GM18507 (cell line): ENCODE data around the gene BMPER.

ENCODE experiments used
- DNase-seq: peaks from one replicate; pipeline ENCODE4 v3.0.0; 2011; ENCODE audit warnings: low read depth; ENCODE audit not compliant: insufficient read length; ENCODE audit errors: extremely low spot score
- FAIRE-seq: peaks from 2 replicates; lab custom pipeline; 2011; peaks lifted over from hg19 to GRCh38; lab: Jason Lieb, UNC

The BMPER gene

DNA sequence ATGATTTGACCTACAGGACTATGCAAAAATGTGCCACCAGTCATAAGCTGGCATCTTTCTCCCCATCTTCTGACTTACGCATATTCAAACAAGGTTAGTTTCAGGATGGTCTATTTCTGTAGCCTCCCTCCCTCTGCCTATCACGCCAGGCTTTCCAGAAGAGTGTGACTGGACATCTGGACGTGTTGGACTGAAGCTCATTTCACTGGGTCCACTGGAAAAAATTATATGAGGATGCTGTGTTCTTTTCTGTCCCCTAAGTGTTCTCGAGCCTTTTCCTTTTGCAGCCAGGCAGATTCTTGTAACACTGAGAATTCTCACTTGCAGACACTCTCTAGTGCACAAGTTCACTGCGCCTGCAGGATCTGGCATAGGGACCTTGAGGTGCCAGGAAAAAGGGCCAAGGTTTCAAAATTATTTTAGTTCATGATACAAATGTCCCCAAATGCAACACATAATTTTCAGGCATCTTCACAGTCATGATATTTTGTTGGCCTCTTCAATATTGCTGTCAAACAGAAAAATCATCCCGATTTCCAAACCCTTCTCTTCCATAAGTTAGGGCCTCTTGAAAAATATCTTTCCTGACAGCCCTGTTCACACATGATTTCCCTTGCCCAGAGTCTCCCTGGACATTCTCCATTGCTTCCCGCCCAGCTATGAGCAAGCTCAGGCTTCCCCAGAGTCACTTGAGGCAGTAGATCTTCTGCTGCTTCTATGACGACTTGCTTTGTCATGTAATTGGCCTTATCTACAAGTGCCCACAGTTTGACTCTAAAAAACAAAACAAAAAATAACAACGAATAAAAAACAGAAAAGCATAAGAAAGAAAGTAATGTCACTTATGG is 170.4 kb downstream of the BMPER start:
- FAIRE-seq (no peak), DNase-seq (no peak)

DNA sequence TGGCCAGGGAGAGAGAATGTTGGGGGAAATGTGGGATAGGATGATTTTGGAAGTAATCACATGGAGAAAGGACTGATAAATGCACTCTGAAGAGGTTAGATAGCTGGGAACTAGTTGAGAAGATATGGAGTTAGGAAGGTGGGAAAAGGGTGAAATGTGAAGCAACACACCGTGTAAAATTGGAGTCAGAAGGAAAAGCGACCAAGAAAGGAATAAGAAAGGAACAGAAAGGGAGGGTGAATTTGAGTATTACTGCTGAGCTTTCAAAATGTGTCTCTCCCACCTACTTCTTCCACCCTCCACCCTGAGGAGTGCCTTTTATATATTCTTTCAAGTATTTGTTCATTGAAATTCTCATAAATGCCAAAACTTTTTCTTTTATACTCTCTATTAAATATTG is 171.8 kb downstream of the BMPER start:
- no peak for DNase-seq
- no peak for FAIRE-seq

DNA sequence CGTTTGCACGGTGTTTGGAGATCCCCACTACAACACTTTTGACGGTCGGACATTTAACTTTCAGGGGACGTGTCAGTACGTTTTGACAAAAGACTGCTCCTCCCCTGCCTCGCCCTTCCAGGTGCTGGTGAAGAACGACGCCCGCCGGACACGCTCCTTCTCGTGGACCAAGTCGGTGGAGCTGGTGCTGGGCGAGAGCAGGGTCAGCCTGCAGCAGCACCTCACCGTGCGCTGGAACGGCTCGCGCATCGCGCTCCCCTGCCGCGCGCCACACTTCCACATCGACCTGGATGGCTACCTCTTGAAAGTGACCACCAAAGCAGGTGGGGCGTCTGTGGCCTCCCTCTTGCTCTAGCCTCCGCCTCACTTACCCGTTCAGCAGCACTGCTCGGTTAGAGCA is 173.5 kb downstream of the BMPER start:
- DNase-seq: no peak
- FAIRE-seq: no peak

DNA sequence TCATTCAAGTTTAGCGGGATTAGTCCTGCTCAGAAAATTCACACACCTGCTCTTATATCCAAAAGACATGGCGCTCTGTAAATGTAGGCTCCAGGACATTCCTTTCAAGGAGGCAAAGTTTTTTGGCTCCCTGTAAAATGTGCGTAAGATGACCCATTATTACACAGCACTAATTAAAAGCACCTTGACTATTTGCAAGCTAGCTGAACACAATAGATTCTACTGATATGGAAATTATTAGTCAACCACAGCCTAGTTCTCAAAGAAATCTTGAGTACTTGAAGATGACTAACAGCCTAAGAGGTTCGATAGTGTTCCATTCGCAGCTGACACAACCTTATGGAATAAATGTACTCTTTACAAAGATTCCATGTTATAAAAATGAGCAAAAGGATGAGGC is 175.2 kb downstream of the BMPER start:
- FAIRE-seq (no peak), DNase-seq (no peak)

DNA sequence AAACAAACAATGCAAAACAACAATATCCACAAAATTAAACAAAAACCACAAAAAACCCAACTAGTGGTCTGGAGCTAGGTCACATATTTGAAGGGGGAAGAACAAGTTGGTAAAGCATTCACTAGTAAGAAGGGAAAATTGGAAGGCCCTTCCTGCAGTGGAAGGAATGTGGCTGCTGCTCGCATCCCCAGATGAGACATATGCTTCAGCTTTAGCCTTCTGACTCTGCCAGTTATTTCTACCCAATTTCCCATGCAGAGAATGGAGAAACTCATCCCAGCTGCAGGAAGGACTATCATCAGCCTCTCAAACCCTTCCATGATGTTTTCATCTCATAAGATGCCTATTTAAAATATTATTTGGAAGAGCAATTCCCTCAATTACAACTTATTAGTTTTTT is 176.6 kb downstream of the BMPER start:
- FAIRE-seq: no peak

DNA sequence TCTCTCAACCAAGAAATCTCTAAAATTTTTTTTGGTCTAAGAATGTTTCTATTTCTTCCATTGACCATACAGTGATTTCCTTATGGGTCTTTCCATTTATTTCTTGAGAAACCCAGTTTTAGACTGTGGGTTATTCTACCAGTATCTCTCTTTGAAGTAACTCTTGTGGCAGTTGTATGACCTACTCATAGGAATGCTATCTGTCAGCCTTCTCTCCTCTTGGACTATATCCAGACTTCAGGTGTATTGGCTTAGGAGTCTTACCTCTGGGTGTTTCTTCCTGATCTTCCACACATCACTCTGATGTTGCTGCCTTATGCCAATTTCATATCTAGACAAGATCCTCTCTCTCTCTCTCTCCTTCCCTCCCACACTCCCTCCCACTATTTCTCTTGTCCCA is 178.1 kb downstream of the BMPER start:
- FAIRE-seq (no peak), DNase-seq (no peak)

More for the DNA sequence above, 176.6 kb downstream of the BMPER start:
- DNase-seq: no peak

DNA sequence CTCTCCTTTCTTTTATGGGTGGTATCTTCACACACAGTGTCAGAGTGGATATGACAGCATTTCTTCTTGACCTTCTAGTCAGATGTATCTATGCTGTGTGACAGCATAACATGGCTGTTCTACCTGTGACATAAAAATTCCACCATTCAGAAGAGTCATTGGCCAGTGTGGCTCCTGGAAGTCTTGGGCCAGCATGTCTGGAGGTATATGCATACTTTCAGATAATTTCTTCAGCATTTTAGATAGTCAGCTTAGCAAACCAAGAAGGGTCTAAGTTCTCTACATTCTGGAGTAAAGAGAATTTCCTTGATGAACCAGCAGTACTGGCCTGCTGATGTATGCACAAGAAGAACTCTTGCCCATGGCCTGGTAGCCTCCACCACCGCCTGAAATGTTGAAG is 179.3 kb downstream of the BMPER start:
- no peak for DNase-seq
- FAIRE-seq: no peak

DNA sequence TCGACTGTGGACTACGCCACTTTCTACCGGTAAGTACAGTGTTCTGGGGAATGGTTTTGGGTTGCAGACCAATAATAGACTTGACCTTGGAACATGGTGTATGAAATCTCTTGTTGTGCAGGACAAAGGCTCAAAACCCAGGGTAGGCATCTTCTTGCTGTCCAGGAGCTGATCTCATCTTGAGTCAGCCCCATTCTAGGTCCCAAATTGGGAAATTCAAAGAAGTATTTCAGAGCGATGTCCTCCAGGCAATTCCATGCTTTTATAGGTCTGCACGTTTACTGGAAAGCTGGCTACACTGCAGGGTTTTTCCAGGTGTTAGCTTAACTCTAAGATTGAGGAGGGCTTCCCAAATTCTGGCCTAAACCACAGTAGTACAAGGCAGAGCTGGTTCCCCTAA is 180.7 kb downstream of the BMPER start:
- FAIRE-seq (no peak), DNase-seq (no peak)

DNA sequence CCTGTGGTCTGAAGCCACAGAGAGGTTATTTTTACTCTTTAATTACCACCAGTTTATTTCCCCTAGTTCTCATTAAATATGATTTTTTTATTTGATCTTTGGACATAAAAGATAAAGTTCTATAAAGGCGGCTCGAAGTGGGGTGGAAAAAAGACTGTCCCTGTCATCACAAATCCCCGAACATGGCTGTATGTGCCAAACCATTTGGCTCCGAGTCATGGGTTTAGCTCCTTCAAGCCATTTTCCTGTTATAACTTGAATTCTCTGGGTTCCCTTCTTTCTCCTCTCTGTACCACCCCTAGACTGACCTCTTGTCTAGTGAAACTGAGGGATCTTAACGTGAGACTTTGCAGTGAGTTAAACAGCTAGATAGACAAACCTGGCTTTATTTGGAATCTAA is 181.6 kb downstream of the BMPER start:
- DNase-seq (no peak), FAIRE-seq (no peak)

DNA sequence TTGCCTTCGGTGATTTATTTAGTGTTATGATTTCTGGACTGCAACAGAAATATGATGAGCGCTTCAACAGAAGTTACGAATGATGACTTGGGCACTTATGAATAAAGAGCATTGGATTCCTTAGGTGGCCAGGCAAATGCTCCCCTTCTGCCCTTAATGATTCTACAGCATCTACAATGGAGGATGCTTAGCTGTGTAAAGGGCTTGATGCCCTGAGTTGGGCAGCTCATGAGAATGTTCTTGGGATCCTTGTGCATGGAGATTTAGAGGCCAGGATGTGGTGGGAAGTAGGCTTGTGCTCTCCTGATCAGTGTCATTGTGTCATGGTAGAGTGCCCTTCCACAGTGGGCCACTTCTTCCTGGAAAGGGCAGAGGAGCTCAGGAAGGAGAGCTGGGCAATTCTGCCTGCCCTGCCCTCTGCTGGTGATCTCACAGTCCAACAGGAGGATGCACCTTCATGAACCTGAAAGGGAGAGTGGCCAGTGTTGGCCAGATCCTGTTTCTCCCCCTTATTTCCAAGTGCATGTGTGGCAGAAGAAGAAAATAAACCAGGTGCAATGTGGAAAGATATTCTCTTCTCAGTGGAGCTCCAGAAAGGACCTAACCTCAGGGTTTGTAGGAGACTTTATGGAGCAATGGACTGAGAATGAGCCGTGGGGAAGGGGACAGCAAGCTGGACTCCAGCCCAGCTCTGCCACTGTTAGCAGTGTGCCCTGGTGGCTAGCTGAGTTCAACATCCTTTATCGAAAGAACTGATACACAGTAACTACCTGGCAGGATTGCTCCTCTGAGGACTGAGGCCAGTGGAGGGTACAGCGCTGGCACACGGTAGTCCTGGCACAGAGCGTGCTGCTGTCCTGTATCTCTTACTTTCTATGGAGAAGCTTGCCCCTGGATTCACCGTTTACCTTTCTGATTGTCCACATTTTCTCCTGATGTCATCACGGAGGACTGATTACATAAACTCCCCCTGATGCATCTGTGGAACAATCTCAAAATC is 182.9 kb downstream of the BMPER start:
- FAIRE-seq (no peak), DNase-seq (no peak)

DNA sequence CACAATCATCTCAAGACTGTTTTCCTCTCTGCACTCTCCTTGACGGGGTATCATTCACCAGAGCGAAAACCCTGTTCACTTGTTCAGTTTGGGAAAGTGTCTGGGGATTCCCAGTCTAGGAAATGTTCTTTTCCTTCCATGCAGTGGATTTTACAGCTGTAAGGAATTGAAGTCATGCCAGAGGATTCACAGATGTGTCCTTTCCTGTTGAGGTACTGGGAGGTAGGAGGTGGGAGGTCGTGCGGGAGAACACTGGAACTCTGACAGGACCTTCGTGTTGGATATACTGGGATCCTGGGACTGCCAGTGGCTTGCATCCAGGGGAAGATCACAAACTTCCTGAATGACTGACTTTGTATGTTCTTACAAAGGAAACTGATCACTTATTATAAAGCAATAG is 185.5 kb downstream of the BMPER start:
- DNase-seq (no peak), FAIRE-seq (no peak)

DNA sequence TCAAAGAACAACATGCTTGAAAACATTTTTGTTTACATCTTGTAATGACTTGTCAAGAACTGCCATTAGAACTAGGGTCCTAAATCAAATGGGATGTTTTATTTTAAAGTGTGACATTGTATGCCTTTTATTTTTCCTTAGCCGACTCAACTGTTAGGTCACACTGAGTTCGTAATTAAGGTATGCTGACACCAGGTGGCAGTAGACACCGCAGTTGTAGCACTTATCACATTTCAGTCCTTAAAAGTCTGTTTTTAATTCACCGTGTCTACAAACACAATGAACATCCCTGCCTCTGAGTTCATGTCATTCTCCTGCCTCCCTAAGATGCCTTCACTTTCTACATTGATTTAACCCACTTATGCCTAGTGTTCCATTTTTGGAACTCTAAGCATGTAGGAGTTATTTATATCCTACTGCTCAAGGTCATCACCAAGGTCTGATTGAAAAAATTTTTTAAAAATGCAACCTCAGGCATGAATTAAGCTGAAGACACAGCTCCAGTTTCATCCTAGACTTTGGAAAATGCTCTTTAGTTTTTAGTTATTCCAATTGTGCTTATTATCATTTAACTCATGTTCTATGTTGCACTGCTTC is 186.1 kb downstream of the BMPER start:
- DNase-seq: no peak
- peak; percentile 44 for FAIRE-seq

DNA sequence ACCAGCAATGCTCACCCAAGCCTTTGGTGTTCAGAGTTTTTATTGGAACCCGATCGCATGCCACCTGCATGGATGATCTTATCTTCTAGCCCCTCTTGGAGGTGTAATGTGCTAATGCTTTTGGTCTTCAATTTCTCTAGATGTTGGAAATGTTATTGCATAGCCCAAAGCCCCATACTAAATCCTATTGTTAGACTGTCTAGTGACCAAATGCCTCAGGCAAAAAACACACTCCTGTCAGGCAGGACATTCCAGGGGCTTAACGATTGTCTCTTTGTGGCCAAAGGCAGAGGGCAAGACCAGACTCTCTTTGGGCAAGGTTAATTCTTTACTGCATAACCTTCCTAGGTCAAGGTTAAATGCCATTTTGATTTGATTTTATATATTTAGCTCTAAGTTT is 187.9 kb downstream of the BMPER start:
- DNase-seq (no peak), FAIRE-seq (no peak)

DNA sequence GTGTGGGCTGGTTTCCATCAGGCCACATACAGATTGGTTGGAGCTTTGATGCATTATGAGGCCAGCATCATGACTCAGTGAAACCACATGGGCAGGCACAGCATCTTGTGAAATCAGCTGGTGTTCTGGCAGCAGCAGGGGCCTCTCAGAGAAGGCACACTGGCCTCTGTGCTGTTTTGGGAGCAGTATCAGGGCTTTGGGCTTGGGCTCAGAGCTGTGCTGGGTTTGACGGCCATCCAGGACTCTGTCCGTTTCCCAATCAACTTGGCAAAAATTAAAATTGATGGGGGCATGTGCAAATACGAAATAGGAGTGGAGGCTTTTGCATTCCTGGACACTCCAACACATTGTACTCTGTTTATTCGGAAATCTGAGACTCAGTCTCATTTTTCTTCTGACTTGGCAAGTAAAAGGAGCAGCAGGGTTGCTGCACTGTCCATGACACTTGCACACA is 190.9 kb downstream of the BMPER start:
- DNase-seq: no peak
- no peak for FAIRE-seq

DNA sequence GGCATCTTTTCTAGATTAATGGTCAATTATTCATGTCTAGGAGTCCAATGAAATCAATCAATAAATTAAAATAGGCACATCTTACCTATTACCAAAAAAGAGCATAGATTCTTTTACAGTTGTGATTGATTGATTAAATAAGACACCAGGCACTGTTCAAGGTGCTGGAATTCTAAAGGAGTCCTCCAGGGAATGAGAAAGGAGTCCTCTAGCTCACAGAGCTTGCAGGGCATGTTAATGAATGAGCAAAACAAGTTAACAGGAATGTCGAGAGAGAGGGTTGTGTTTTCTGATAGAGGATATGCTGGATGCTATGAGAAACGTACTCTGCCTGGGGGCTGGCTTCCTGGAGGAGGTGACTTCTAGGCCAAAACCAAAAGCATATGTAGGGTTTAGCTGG is 191.4 kb downstream of the BMPER start:
- DNase-seq (no peak), FAIRE-seq (no peak)

DNA sequence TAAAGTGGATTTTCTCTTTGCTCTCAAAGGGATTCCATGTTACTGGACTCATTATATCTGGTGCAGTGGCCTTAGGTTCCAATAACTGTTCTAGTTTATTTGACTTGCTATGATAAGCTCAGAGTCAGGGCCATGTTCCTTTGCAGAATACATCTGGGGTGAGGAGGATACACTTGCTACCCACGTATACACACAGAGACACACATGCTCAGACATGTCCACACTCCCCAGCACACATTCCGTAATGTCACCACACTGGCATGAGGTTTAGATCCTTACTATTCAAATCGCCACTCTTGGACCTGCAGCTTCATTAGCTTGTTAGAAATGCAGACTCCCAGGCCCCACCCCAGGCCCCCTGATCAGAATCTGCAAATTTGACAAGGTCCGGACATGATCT is 195.3 kb downstream of the BMPER start:
- DNase-seq (no peak), FAIRE-seq (no peak)

DNA sequence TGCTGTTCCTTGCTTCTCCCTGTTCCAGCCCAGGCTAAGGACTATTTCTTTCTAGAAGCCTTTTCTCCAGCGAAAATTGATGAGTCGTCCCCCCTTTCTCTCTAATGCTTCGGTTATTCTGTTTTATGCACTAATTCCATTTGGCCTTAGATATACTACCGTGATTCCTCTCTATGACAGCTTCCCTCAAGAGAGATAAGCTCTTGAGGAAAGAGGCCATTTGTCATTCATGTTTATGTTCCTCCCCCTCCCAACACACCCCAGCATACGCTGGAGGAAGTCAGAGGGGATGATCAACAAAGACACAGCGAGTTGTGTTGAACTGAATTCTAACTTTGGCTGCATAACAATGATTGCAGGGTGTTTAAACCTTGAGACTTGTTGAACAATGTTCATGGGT is 198.8 kb downstream of the BMPER start:
- FAIRE-seq: no peak
- DNase-seq: no peak

DNA sequence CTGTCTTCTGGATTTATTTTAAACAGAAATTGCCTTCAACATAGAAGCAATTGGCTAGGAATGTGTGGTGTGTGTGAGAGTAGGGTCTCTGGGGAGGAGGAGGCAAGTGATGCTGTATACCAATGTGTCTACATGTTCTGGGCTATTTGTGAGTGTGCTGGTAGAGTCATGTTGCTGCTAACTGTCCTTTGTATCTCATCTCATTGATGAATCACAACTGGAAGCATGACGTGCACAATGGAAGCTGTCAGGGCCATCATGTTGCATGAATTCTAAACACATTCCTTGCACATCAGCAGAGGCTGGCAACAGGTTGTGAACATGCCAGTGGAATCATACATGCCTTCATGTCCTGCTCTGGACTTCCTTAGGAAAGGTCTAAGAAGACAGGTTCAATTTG is 199.7 kb downstream of the BMPER start:
- FAIRE-seq: no peak
- DNase-seq: no peak

DNA sequence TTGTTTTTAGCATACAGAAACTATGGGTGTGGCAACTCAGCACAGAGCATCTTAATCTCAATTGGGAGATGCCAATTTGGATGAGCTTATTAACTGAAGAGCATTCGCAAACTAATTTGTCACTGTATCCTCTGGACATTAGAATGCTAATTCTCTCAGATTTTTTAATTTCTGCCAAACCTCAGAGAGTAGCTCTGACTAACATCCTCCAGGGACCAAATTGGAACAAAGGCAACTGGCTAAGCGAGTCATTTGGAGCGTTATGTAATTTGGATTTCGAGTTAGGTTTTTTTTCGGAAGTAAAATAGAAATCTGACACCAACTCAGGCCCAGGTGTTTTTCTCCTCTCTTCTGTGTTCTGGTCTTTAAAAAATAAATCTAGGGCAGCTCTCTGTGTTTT is 201.9 kb downstream of the BMPER start:
- no peak for FAIRE-seq
- no peak for DNase-seq

DNA sequence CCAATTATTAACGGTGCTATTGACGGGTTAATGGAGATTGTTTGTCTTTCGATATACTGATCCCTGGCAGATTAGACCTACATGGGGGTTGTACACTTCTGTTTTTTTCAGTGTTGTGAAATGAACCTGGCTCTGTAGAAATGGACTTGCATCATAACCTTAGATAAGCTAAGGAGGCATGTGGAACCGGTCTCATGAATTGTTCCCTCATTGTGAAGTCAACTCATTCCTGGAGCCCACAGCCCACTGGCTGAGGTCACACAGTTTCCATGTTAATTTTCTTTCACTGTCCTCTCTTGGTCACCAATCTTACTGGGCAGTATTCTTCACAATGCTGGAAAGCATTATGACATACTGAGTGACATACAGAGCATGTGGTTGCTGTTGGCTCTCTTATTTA is 202.8 kb downstream of the BMPER start:
- FAIRE-seq: no peak
- no peak for DNase-seq
